HG03439 (cell line): ENCODE data around the gene SYNDIG1.
"Not testable (repeated sequence)": the region's sequence is repeated elsewhere in the genome, so short reads cannot be mapped to it uniquely, and the experiment has no call there.

Experiments used
- ATAC-seq: cut with Tn5 transposase; IDR thresholded peaks from one replicate; pipeline ENCODE4 v1.9.1; 2021; ENCODE audit warnings: mild to moderate bottlenecking, moderate library complexity; ENCODE audit not compliant: unreplicated experiment

SYNDIG1 gene

GRCh38 chr20:24491041-24491756 is 21.8 kb downstream of the SYNDIG1 start:
- no peak for ATAC-seq

GRCh38 chr20:24492031-24492607 is 22.7 kb downstream of the SYNDIG1 start:
- no peak for ATAC-seq

DNA sequence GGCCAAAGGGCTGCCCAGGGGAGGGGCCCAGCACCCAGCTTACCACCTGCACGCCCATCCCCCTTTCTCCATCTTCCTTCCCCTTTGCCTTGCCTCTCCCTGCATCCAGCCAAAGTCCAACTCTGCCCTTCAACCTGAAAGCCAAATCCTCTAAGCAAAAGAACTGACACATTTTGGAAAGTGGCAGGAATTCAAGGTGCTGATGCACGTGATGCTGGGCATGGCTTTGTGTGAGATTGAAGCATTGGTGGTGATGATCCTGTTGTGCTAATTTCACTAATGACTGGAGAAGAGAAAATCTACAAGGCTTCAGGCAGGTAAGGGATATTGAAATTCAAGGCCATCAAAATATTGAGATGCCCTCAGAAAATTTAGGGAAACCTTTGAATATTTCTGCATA is 23.3 kb downstream of the SYNDIG1 start:
- no peak for ATAC-seq

GRCh38 chr20:24493181-24493580 is 23.8 kb downstream of the SYNDIG1 start:
- no peak for ATAC-seq

DNA sequence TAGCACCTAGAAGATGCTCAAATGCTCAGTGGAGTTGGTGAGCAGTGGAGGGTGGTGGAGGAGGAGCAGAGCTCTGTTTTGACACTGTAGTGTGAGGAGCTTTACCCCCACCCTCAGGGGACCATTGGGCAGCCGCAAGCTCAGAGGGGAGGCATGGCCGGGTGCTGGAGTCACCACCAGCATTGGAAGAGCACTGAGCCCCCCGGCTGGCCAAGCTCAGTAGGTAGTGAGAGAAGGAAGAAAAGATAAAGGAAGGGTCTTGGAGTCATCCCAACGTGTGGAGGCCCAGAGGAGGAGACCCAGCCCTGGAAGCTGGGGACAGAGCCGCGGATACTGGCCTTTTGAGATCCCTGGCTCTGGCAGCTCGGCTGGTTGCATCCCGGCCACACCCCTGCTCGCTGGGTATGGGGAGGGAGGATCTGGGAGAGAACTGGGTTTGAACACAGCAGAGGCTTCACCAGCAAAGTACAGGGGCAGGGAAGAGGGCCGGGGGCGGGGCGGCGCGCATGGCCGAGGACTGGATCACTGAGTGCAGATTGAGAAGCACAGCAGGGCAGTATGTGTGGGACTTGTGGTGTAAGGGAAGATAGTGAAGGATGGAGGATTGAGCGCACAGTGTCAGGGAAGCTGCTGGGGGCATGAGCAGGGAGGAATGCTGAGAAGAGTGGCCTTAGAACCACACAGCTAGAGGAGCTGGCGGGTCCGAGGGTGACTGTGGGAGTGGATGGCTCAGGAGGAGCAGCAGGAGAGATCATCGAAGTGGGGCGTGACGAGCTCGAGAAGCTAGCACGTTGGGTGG is 24.4 kb downstream of the SYNDIG1 start:
- ATAC-seq, result no peak

GRCh38 chr20:24494460-24494920 is 25.1 kb downstream of the SYNDIG1 start:
- no peak for ATAC-seq

GRCh38 chr20:24495266-24495665 is 25.8 kb downstream of the SYNDIG1 start:
- no peak for ATAC-seq

GRCh38 chr20:24497851-24498250 is 28.4 kb downstream of the SYNDIG1 start:
- no peak for ATAC-seq

DNA sequence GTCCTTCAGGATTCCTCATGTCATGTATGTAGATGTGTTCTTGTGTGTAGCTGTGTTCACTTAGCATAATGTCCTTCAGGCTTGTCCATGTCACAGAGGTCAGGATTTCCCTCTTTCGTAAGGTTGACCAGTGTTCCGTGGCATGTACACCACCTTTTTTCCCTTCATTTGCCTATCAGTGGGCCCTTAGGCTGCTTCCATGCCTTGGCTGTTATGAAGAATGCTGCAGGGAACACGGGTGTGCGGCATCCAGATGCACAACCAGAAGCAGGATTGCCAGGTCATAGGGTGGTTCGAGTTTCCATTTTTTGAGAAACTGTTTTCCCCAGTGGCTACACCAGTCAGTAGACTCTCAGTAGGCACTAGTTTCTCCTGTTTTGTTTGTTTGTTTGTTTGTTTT is 29.2 kb downstream of the SYNDIG1 start:
- no peak for ATAC-seq

GRCh38 chr20:24499472-24499871 is 30.0 kb downstream of the SYNDIG1 start:
- ATAC-seq, result no peak

DNA sequence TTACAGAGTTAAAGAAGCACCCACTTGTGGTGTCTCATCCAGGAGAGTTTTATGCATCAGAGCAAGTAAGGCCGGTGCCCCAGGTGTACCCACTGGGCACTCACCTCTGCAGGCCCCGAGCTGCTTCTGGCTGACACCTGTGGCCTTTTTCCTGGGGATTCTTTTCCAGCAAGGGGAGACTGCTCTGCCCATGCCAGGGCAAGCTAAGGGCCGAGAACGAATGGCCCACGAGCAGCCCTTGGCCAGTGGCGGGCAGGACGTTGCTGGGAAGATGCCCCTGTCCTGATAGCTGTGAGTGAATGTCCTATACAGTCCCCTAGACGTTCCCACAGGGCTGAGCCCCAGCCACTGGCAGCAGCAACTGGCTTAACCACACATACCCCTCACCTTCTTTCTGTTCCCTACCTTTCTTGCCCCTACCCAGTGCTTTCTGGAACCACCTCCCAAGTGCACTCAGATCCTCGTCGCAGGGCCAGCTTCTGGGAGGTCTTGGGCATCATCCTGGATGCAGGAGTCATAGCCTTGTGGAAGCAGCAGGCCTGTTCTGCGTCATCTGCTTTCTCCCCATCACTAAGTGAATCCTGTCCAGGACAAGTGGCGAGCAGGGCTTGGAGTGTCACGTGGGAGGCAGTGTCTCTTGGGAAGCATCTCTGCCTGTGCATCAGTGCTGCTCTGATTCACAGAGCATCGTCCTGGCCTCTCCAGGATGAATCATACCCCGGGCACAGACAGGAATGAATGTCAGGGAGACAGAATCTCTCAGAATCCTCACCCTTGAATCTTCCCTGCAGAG is 32.5 kb downstream of the SYNDIG1 start:
- ATAC-seq, result no peak

- ATAC-seq, result no peak
Measured at GRCh38 chr20:24502661-24503060, 33.2 kb downstream of the SYNDIG1 start.

DNA sequence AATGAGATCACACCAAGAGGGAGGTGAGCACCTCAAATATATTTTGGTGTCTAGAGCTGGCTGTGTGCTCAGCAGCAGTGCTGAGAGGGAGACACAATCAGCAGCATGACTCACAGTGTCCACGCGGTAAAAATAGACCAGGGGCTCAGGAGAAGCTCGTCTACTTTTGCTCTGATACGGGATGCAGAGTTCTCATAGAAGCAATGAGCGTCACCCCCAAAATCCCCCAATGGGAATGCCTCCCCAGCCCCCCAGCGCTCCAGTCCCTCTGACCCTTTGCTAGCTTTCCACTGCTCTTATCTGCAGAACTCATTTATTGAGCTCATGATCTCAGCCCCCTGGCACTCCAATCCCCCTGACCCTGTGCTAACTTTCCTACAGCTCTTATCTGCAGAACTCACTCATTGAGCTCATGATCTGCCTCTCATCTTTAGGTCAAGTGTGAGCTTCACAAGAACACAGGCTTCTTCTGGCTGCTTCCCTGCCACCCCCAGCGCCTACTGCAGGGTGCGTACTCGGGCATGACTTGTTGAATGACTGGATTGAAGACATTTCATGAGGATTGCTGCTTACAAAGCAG is 34.0 kb downstream of the SYNDIG1 start:
- ATAC-seq, result no peak

GRCh38 chr20:24504331-24505285 is 35.2 kb downstream of the SYNDIG1 start:
- no peak for ATAC-seq

DNA sequence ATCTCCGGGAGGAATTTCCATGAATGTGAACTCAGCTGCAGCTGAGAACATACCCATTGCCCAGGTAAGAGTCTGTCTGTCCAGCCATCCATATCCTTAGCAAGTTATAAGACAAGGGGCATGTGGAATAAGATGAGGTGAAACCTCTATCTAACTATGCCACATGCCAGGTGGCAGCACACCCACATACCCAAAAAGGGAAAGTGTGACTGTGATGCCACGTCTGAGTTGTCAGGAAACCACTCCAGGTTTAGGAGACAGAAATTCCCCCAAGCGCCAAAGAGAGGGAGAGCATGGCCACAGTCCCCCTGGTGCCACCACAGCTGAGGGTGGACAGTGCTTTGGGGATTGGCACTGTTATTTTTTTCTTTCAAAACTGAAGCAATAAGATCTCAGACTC is 36.7 kb downstream of the SYNDIG1 start:
- no peak for ATAC-seq

DNA sequence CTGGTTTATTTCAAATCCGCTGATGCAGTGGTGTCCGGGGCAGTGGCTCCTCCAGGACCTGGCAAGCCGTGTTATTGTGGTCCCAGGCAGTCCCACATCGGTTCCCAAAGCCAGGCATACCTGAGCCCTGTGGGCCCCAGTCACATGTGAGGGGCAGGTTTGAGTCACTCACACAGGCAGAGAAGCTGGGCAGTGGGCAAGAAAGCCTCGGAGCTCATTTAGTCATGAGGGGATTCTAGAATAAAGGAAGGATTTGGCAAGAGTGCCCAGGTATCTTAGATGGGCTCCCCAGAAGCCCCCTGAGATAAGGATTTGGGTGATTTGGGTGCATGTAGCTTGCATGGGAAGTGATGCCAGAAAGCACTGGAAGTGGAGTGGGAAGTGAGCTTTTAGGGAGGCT is 37.3 kb downstream of the SYNDIG1 start:
- no peak for ATAC-seq

GRCh38 chr20:24507182-24507853 is 37.9 kb downstream of the SYNDIG1 start:
- ATAC-seq, result no peak

GRCh38 chr20:24512441-24512840 is 43.0 kb downstream of the SYNDIG1 start:
- ATAC-seq, result not testable (repeated sequence)

DNA sequence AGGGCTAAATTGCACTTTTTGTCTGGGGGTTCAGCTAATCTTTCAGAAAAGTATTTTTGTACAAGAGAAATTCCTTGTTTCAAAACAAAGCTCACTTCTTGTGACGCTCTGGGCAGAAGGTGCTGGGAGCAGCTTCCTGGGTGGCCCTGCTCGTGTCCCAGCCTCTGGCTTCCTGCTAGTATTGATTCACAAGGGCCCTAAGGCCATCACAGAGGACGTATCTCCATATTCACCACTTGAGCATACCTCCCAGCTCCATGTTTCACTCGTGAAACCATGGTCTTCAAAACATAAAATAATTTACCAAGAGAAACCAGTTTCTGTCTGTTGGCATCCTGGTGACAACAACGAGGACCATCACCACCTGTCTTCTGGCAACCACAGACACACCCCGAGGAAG is 49.1 kb downstream of the SYNDIG1 start:
- no peak for ATAC-seq
